HL-60 (cell line): Measurements from ENCODE around the gene ZNF365.

Experiments used
- CTCF ChIP-seq: IDR thresholded peaks from one replicate; pipeline ENCODE4 v1.5.1; 2011; ENCODE audit warnings: low read length, control low read depth, inconsistent platforms; ENCODE audit not compliant: insufficient read depth
- GABPA ChIP-seq: IDR thresholded peaks from 2 replicates; pipeline ENCODE4 v1.6.1; 2012; ENCODE audit warnings: low read depth
- POLR2AphosphoS5 ChIP-seq: IDR thresholded peaks from 2 replicates; pipeline ENCODE4 v1.6.1; 2012; ENCODE audit warnings: low read depth
- REST ChIP-seq: IDR thresholded peaks from 2 replicates; pipeline ENCODE4 v1.6.1; 2012; ENCODE audit warnings: low read depth; ENCODE audit not compliant: insufficient replicate concordance
- SPI1 ChIP-seq: IDR thresholded peaks from 2 replicates; pipeline ENCODE4 v1.6.1; 2012; ENCODE audit warnings: low read depth, mild to moderate bottlenecking, borderline replicate concordance

DNA sequence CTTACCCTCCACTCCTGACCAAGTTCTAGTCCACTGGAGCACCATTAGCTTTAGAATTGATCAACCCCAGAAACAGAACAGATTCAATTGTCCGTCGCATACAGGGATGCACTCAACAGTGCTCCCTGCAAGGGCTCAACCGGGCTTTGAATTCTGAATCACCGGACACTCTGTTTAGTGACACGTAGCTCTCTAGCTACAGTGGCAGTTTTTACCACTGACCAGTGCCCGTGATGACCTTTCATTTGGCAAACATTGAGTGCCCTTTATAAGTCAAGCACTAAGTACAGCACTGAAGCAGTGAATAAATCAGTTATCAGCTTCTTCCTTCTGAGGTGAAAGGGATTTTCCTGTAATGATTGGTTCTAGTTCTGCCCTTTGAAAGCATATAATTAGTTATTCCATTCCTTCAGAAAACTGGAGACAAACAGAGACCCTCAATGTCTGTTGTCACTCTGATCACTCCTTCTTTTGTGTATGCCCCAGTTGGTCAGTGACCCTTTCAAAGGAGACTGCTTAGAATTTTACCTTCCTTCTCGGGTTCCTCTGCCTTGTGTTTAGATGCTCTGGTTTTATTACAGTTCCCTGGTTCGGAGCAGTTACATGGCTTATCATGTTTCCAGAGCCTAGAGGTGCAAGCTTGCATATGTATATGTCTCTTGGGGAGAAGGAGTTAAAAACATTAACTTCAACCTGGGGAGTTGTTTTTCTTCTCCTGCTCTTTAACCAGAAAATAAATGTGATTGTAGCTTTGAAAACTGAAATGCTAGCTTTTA lies 68.9 kb downstream of the ZNF365 start:
- no peak for TF ChIP-seq CTCF
- TF ChIP-seq POLR2AphosphoS5 = no peak
- TF ChIP-seq REST = no peak
- TF ChIP-seq GABPA = no peak
- TF ChIP-seq SPI1 = no peak
